ENCODE data around the gene METTL14. TPM values are rescaled to one million over a fixed set of nuclear protein-coding genes. Genes with fewer than 3 reads are reported as not detected.

Gene METTL14
- total and polyA plus RNA-seq, 3 experiments from 2014 or later, result 36.7 to 46.8 (median 42.9) TPM

GRCh38 chr4:118762730-118763477 is 77.7 kb downstream of the METTL14 start:
- Histone ChIP-seq H3K27me3 (ENCODE audit: insufficient read depth, low read length, poor library complexity, severe bottlenecking) (no peaks in the 10 kb centered on the region), H3K4me1 (ENCODE audit: insufficient read depth, low read length) (no peaks in the 10 kb centered on the region), H3K27ac (ENCODE audit: low read depth, low read length) (no peak overlapping the region), H3K9me3 (ENCODE audit: low read length) (no peaks in the 10 kb centered on the region), H3K36me3 (ENCODE audit: insufficient read depth, low read length) (peaks cover 17% of the 10 kb centered on the region), H3K4me3 (ENCODE audit: low read length) (no peak overlapping the region)
- Mint-ChIP-seq H3K27ac (no peak overlapping the region), H3K9me3 (no peaks in the 10 kb centered on the region), H3K4me1 (no peaks in the 10 kb centered on the region), H3K36me3 (peaks cover 7 to 73% (median 31%) of the 10 kb centered on the region in 3 donors), H3K27me3 (no peaks in the 10 kb centered on the region), H3K4me3 (no peak overlapping the region)
- no peak for DNase-seq
- POLR2A ChIA-PET, result interaction anchor here (0.5 kb wide), 1 partner anchor 124 kb away, joined by 3 read pairs; no protein-coding TSS in a partner anchor
- CTCF ChIA-PET, result no interaction called here

Other genes starting within 250 kb of the METTL14 start
- gene SEC24D, start 150.7 kb downstream of the METTL14 start, total RNA-seq, result 10 to 100 TPM; 22.7 to 24.3 TPM
- 23.8 TPM for gene SEC24D, start 150.7 kb downstream of the METTL14 start, polyA plus RNA-seq
- gene SYNPO2, start 203.5 kb downstream of the METTL14 start, total RNA-seq, result under 1 TPM; 0.16 to 0.22 TPM
- gene SYNPO2, start 203.5 kb downstream of the METTL14 start, polyA plus RNA-seq, result 0.21 TPM